CD4-positive, alpha-beta T cell (primary cell): ENCODE results near the gene PBX1. TPM values are rescaled to one million over a fixed set of nuclear protein-coding genes. Genes with fewer than 3 reads are reported as not detected.

Experiments
- ATAC-seq: fragments of 200-7000 bp; cut with Tn5 transposase; one replicate; pipeline ENCODE4 v1.10.0; 2022; ENCODE audit warnings: mild to moderate bottlenecking; ENCODE audit not compliant: poor library complexity
- CTCF ChIA-PET: fragments of 350-600 bp; sonication (Branson Sonifier 250); formaldehyde crosslinking; loops from one replicate; lab custom pipeline; 2021; ENCODE audit warnings: antibody characterized with exemption, inconsistent platforms; lab: Charles Lee
- POLR2A ChIA-PET: fragments of 350-600 bp; sonication (Branson Sonifier 250); formaldehyde crosslinking; loops from one replicate; lab custom pipeline; 2021; ENCODE audit warnings: antibody characterized with exemption, inconsistent platforms; lab: Charles Lee
- DNase-seq, 14 experiments: peaks; one replicate each; pipeline ENCODE4 v3.0.0-alpha.2; 2013 to 2020; ENCODE audit warnings: mixed read lengths in 2 of 14
- H3K27ac ChIP-seq, 2 donors: one replicate each; pipeline versions ENCODE4 v1.5.1 to v1.7.0; 2013; ENCODE audit warnings: low read length in 2 of 2, low read depth in 1 of 2, mild to moderate bottlenecking in 1 of 2
- H3K27me3 ChIP-seq, 2 experiments: 1 replicate in 1 of 2; 2 replicates in 1 of 2; pipeline versions ENCODE4 v1.6.1 to v1.7.0; 2013; ENCODE audit warnings: low read length in 2 of 2, control low read depth in 1 of 2, mild to moderate bottlenecking in 1 of 2, moderate library complexity in 1 of 2; ENCODE audit not compliant: insufficient read depth in 2 of 2, control insufficient read depth in 1 of 2
- H3K36me3 ChIP-seq: one replicate; pipeline ENCODE4 v1.6.1; 2013; ENCODE audit warnings: low read length, control low read depth; ENCODE audit not compliant: insufficient read depth
- H3K4me1 ChIP-seq: one replicate; pipeline ENCODE4 v1.6.1; 2013; ENCODE audit warnings: low read length, control low read depth; ENCODE audit not compliant: insufficient read depth
- H3K4me3 ChIP-seq: one replicate; pipeline ENCODE4 v1.5.1; 2013; ENCODE audit warnings: mild to moderate bottlenecking, low read length, moderate library complexity
- H3K9me3 ChIP-seq, 2 experiments: 1 replicate in 1 of 2; 2 replicates in 1 of 2; pipeline versions ENCODE4 v1.6.1 to v1.7.0; 2013; ENCODE audit warnings: low read length in 2 of 2, mild to moderate bottlenecking in 2 of 2, control low read depth in 1 of 2, moderate library complexity in 1 of 2; ENCODE audit not compliant: control insufficient read depth in 1 of 2, insufficient read depth in 1 of 2
- H3K27ac Mint-ChIP-seq: one replicate; pipeline ENCODE4 v1.8.0; 2020; ENCODE audit warnings: mixed read lengths
- H3K27me3 Mint-ChIP-seq: one replicate; pipeline ENCODE4 v1.8.0; 2021; ENCODE audit warnings: mixed read lengths
- H3K36me3 Mint-ChIP-seq: one replicate; pipeline ENCODE4 v1.8.0; 2021; ENCODE audit warnings: low read depth, mixed read lengths
- H3K4me1 Mint-ChIP-seq: one replicate; pipeline ENCODE4 v1.8.0; 2021; ENCODE audit warnings: low read depth, mixed read lengths
- H3K4me3 Mint-ChIP-seq: one replicate; pipeline ENCODE4 v1.8.0; 2020; ENCODE audit warnings: mild to moderate bottlenecking, mixed read lengths
- H3K9me3 Mint-ChIP-seq: one replicate; pipeline ENCODE4 v1.8.0; 2020; ENCODE audit warnings: mixed read lengths
- CTCF ChIP-seq: fragments of 200-600 bp; IDR thresholded peaks from one replicate; pipeline ENCODE4 v1.8.0; 2022; ENCODE audit warnings: antibody characterized with exemption, mild to moderate bottlenecking
- intact Hi-C, 2 experiments: fragments of 100-400 bp; cut with DNase I in 1 of 2; cut with micrococcal nuclease in 1 of 2; formaldehyde crosslinking; loops; one replicate each; pipeline versions ENCODE4 v1.15.1 to v1.9.0; 2023 to 2025; cut with DNase I, micrococcal nuclease
- total RNA-seq, 174 experiments: library from RNA in 2 of 174; stranded (reverse) in 2 of 174; gene quantifications; one replicate each; pipeline ENCODE4 v1.2.3 and lab custom pipeline; 2021 to 2026

PBX1 gene
- total RNA-seq, 2 experiments from 2014 or later = 0.64 to 0.96 TPM

GRCh38 chr1:164801791-164802502 lies 243.0 kb downstream of the PBX1 start:
- Histone ChIP-seq H3K9me3 (peaks cover 0 to 3% of the 10 kb centered on the region in 2 experiments), H3K27ac (no peak overlapping the region), H3K4me3 (no peak overlapping the region), H3K4me1 (no peaks in the 10 kb centered on the region), H3K27me3 (no peaks in the 10 kb centered on the region), H3K36me3 (no peaks in the 10 kb centered on the region)
- no peak overlapping the region for H3K27ac Mint-ChIP-seq
- ATAC-seq = no peak
- ChIA-PET CTCF (interaction anchor here (1.8 kb wide), 1 partner anchor 15 kb away, joined by 4 read pairs; no protein-coding TSS in a partner anchor), POLR2A (no interaction called here)
- TF ChIP-seq CTCF = no peak
- intact Hi-C loops = no loop called here
- DNase-seq = no peak
- H3K27me3 Mint-ChIP-seq = no peaks in the 10 kb centered on the region
- no peaks in the 10 kb centered on the region for H3K4me1 Mint-ChIP-seq
- H3K36me3 Mint-ChIP-seq = no peaks in the 10 kb centered on the region
- H3K9me3 Mint-ChIP-seq = no peaks in the 10 kb centered on the region
- H3K4me3 Mint-ChIP-seq = no peak overlapping the region

GRCh38 chr1:164802529-164803282 lies 243.7 kb downstream of the PBX1 start:
- ChIA-PET POLR2A (no interaction called here), CTCF (interaction anchor here (1.8 kb wide), 1 partner anchor 15 kb away, joined by 4 read pairs; no protein-coding TSS in a partner anchor)
- Mint-ChIP-seq H3K4me3 (no peak overlapping the region), H3K9me3 (no peaks in the 10 kb centered on the region), H3K36me3 (no peaks in the 10 kb centered on the region), H3K27ac (no peak overlapping the region), H3K27me3 (no peaks in the 10 kb centered on the region), H3K4me1 (no peaks in the 10 kb centered on the region)
- H3K4me3 ChIP-seq = no peak overlapping the region
- H3K36me3 ChIP-seq = no peaks in the 10 kb centered on the region
- no peak for ATAC-seq
- H3K27ac ChIP-seq = no peak overlapping the region
- H3K27me3 ChIP-seq = no peaks in the 10 kb centered on the region
- TF ChIP-seq CTCF = no peak
- intact Hi-C loops = no loop called here
- peaks cover 0 to 7% of the 10 kb centered on the region in 2 experiments for H3K9me3 ChIP-seq
- no peaks in the 10 kb centered on the region for H3K4me1 ChIP-seq
- DNase-seq = no peak

GRCh38 chr1:164803366-164803765 lies 244.4 kb downstream of the PBX1 start:
- ATAC-seq (no peak), DNase-seq (no peak)
- Mint-ChIP-seq H3K4me3 (no peak overlapping the region), H3K27ac (no peak overlapping the region), H3K9me3 (no peaks in the 10 kb centered on the region), H3K36me3 (no peaks in the 10 kb centered on the region), H3K4me1 (no peaks in the 10 kb centered on the region), H3K27me3 (no peaks in the 10 kb centered on the region)
- Histone ChIP-seq H3K27ac (no peak overlapping the region), H3K4me1 (no peaks in the 10 kb centered on the region), H3K27me3 (no peaks in the 10 kb centered on the region), H3K9me3 (peaks cover 0 to 7% of the 10 kb centered on the region in 2 experiments), H3K4me3 (no peak overlapping the region), H3K36me3 (no peaks in the 10 kb centered on the region)
- intact Hi-C loops = no loop called here
- ChIA-PET CTCF (no interaction called here), POLR2A (no interaction called here)
- no peak for TF ChIP-seq CTCF
